ENCODE results near the gene KRTAP9-4.
"Not testable (repeated sequence)": the region's sequence is repeated elsewhere in the genome, so short reads cannot be mapped to it uniquely, and the experiment has no call there.

The KRTAP9-4 gene

GRCh38 chr17:41255381-41256290 lies 6.1 kb downstream of the KRTAP9-4 start, which contains the start of gene KRTAP9-9:
TSS of gene KRTAP9-9 (plus strand) at chr17:41255384.
- not testable (repeated sequence) for TF ChIP-seq GATA2, GATA3 (IDR thresholded peaks at IDR 0.05; ENCODE audit: low read depth, low read length)

- TF ChIP-seq GATA2 (IDR thresholded peaks at IDR 0.05; ENCODE audit: low read depth, low read length) (no peak), GATA3 (IDR thresholded peaks at IDR 0.05; ENCODE audit: low read depth, low read length) (no peak)
Observed at GRCh38 chr17:41256291-41256685, 6.8 kb downstream of the KRTAP9-4 start.

DNA sequence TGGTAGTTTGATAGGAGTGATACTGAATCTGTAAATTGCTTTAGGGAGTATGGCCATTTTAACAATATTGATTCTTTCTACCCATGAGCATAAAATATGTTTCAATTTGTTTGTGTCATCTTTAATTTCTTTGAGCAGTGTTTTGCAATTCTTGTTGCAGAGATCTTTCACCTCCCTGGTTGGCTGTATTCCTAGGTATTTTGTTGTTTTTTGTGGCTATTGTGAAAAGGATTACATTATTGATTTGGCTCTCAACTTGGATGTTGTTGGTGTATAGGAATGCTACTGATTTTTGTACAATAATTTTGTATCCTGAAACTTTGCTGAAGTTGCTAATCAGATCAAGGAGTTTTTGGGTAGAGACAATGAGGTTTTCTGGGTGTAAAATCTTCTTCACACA lies 8.9 kb downstream of the KRTAP9-4 start:
- TF ChIP-seq GATA2 (IDR thresholded peaks at IDR 0.05; ENCODE audit: low read depth, low read length) (no peak), GATA3 (IDR thresholded peaks at IDR 0.05; ENCODE audit: low read depth, low read length) (no peak)

DNA sequence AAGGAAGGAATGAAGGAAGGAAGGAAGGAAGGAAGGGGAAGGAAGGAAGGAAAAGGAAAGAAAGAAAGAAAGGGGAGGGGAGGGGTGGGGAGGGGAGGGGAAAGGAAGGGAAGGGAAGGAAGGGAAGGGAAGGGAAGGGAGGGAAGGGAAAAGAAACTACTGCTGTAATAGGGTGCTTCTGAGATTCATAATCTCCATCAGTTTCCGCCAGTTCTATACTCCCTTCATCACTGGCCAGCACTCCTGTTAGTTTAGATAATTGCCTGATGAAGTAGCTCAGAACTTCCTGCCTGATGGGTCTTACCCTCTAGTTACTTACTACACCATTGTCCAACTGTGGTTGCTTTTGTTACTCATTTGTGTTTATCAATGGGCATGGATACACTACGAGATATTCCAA lies 13.7 kb downstream of the KRTAP9-4 start:
- TF ChIP-seq GATA2 (IDR thresholded peaks at IDR 0.05; ENCODE audit: low read depth, low read length) = no peak
- no peak for TF ChIP-seq GATA3 (IDR thresholded peaks at IDR 0.05; ENCODE audit: low read depth, low read length)

- TF ChIP-seq GATA3 (IDR thresholded peaks at IDR 0.05; ENCODE audit: low read depth, low read length) (no peak), GATA2 (IDR thresholded peaks at IDR 0.05; ENCODE audit: low read depth, low read length) (no peak)
Observed at GRCh38 chr17:41264599-41264998, 15.1 kb downstream of the KRTAP9-4 start.

DNA sequence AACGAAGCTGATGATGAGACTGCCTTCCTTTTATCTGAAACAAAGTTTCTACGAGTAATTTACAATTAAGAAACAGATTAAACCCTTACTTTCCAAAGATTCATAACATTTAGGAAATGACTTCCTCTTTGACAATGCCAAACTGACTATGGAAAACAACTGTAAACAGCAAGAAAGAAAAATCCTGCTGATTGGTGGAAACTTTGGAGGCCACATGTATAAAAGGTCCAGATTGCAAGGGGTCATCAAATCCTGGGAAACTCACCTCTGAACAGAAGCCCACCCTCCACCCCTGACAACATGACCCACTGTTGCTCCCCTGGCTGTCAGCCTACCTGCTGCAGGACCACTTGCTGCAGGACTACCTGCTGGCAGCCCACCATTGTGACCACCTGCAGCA lies 15.6 kb downstream of the KRTAP9-4 start, which contains the start of gene KRTAP9-6:
Gene KRTAP9-6 (plus strand): TSS at position 301 of the 400 bp plus-strand sequence. CDS start 0 bp downstream, at position 301.
- TF ChIP-seq GATA2 (IDR thresholded peaks at IDR 0.05; ENCODE audit: low read depth, low read length) (no peak), GATA3 (IDR thresholded peaks at IDR 0.05; ENCODE audit: low read depth, low read length) (no peak)

GRCh38 chr17:41267711-41268110 lies 18.2 kb downstream of the KRTAP9-4 start:
- no peak for TF ChIP-seq GATA2 (IDR thresholded peaks at IDR 0.05; ENCODE audit: low read depth, low read length)
- TF ChIP-seq GATA3 (IDR thresholded peaks at IDR 0.05; ENCODE audit: low read depth, low read length) = no peak

- TF ChIP-seq GATA3 (IDR thresholded peaks at IDR 0.05; ENCODE audit: low read depth, low read length) (no peak), GATA2 (IDR thresholded peaks at IDR 0.05; ENCODE audit: low read depth, low read length) (no peak)
Observed at GRCh38 chr17:41271858-41272257, 22.4 kb downstream of the KRTAP9-4 start.

DNA sequence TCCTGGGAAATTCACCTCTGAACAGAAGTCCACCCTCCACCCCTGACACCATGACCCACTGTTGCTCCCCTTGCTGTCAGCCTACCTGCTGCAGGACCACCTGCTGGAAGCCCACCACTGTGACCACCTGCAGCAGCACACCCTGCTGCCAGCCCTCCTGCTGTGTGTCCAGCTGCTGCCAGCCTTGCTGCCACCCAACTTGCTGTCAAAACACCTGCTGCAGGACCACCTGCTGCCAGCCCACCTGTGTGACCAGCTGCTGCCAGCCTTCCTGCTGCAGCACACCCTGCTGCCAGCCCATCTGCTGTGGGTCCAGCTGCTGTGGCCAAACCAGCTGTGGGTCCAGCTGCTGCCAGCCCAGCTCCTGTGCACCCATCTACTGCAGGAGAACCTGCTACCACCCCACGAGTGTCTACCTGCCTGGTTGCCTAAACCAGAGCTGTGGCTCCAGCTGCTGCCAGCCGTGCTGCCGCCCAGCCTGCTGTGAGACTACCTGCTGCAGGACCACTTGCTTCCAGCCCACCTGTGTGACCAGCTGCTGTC lies 26.2 kb downstream of the KRTAP9-4 start, which contains the start of gene KRTAP9-7:
Gene KRTAP9-7 (plus strand): TSS at position 51 of the 543 bp plus-strand sequence. CDS start 0 bp downstream, at position 51.
- not testable (repeated sequence) for TF ChIP-seq GATA2, GATA3 (IDR thresholded peaks at IDR 0.05; ENCODE audit: low read depth, low read length)

DNA sequence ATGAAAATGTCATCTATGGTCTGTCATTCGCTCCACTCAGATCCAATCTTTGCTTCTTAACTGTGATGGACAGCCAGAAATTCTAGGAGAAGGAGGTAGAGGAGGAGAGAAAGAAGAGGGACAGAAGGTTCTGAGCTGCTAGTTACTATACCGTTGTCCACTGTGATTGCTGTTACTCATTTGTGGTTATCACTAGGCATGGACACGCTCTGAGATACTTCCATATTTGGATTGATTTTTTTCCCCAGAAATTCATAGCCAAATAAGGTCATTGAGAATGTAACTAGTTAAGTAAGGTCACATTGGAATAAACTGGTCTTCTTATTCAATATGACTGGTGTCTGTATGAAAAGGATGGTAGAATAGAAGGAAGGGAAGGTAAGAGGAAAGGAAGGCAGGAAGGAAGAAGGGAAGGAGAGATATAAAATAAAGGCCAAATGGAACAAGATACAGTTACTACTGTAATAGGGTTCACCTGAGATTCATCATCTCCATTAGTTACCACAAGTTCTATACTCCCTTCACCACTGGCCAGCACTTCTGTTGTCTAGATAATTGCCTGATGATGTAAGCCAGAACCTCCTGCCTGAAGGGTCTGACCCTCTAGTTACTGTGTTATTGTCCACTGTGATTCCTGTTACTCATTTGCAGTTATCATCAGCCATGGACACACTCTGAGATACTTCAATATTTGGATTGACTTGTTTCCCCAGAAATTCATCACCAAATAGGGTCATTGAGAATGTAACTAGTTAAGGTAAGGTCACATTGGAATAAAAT lies 28.9 kb downstream of the KRTAP9-4 start:
- TF ChIP-seq GATA3 (IDR thresholded peaks at IDR 0.05; ENCODE audit: low read depth, low read length) = no peak
- TF ChIP-seq GATA2 (IDR thresholded peaks at IDR 0.05; ENCODE audit: low read depth, low read length) = no peak

GRCh38 chr17:41284043-41284442 lies 34.6 kb downstream of the KRTAP9-4 start:
- TF ChIP-seq GATA3 (IDR thresholded peaks at IDR 0.05; ENCODE audit: low read depth, low read length) (no peak), GATA2 (IDR thresholded peaks at IDR 0.05; ENCODE audit: low read depth, low read length) (no peak)

DNA sequence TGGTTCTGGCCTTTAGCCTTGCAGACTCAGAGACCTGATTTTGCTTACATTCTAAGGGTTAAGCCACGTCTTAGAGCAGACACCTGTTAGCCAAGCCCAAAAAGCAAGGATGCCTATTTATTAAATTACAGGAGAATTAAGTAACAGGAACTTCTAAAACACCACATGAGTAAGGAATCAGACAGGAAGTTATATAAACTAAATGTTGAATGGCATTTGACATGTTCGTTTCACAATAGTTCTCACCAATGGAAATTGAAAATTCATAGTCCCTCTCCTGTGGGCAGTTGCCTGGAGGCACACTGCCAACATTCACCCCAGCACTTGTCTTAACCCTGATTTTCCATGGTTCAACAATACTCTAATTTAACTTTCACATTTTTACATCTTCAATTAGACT lies 35.1 kb downstream of the KRTAP9-4 start:
- TF ChIP-seq GATA3 (IDR thresholded peaks at IDR 0.05; ENCODE audit: low read depth, low read length) (no peak), GATA2 (IDR thresholded peaks at IDR 0.05; ENCODE audit: low read depth, low read length) (no peak)

DNA sequence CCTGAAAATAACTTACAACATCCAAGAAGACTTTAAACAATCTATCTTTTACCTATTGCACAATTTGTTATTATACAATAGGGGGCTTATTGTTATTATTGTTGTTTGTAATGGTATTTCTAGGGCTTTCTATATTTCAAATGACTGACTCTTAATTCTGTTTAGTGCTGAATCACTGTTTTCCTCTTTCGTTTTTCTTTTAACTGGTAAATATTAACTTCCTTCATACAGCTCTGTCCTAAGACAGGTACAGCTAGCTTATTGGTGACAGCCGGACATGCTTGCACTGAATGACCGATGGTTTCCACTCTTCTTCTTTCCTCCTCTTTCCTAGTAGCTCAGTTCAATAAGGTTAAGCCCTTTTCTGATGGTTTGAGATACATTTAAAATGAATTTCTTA lies 37.6 kb downstream of the KRTAP9-4 start:
- no peak for TF ChIP-seq GATA3 (IDR thresholded peaks at IDR 0.05; ENCODE audit: low read depth, low read length)
- TF ChIP-seq GATA2 (IDR thresholded peaks at IDR 0.05; ENCODE audit: low read depth, low read length) = no peak

- TF ChIP-seq GATA3 (IDR thresholded peaks at IDR 0.05; ENCODE audit: low read depth, low read length) = no peak
- no peak for TF ChIP-seq GATA2 (IDR thresholded peaks at IDR 0.05; ENCODE audit: low read depth, low read length)
Observed at GRCh38 chr17:41294016-41294415, 44.5 kb downstream of the KRTAP9-4 start.

All from SH-SY5Y (cell line).